AG04449 (cell line): ENCODE results near the gene SBF1.

Experiments
- CTCF ChIA-PET: fragments of 350-600 bp; formaldehyde crosslinking; extraction: SDS; loops from one replicate; lab custom pipeline; 2021; ENCODE audit warnings: antibody characterized with exemption; lab: Yijun Ruan, JAX
- POLR2A ChIA-PET: fragments of 400-600, 350-600 bp; formaldehyde crosslinking; extraction: SDS; loops from one replicate; lab custom pipeline; 2020; ENCODE audit warnings: antibody characterized with exemption, inconsistent platforms; lab: Yijun Ruan, JAX
- DNase-seq: peaks from one replicate; pipeline ENCODE4 v3.0.0-alpha.2; 2010; ENCODE audit warnings: low read depth, low spot score
- H3K4me3 ChIP-seq: 2 replicates; pipeline ENCODE4 v1.5.1; 2011; ENCODE audit warnings: low read depth, mild to moderate bottlenecking, control low read depth, low read length
- TF ChIP-seq, protein P1 (sequence below): IDR thresholded peaks from one replicate; pipeline ENCODE4 v1.5.1; 2011; ENCODE audit warnings: mild to moderate bottlenecking, moderate library complexity, low read length, control low read depth, inconsistent platforms; ENCODE audit not compliant: insufficient read depth; ENCODE audit errors: missing control alignments

The SBF1 gene

DNA sequence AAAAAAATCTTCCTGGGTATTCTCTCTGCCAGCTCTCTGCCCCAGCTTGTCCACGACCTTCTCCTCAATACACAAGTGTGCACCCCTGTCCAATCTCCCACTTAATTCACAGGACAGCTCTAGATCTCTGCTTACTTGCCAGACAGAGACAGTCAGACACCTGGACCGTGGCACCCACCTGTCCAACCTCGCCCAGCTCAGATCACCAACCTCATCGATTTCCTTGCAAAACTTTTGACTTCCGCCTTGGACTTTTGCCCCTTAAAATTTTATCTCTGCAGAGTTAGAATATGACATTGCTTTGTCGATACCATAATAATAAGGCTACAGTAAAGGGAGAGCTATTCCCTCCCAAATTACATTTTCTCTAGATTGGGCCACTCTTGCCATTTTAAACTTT lies 22.3 kb upstream of the SBF1 start:
- no peak overlapping the region for H3K4me3 ChIP-seq
- POLR2A ChIA-PET, result interaction anchor here (0.7 to 1.9 kb wide), 3 partner anchors 9 to 53 kb away, joined by 3 to 5 read pairs (median 3); partner anchors contain the start of gene SCO2
- TF ChIP-seq, protein P1, sequence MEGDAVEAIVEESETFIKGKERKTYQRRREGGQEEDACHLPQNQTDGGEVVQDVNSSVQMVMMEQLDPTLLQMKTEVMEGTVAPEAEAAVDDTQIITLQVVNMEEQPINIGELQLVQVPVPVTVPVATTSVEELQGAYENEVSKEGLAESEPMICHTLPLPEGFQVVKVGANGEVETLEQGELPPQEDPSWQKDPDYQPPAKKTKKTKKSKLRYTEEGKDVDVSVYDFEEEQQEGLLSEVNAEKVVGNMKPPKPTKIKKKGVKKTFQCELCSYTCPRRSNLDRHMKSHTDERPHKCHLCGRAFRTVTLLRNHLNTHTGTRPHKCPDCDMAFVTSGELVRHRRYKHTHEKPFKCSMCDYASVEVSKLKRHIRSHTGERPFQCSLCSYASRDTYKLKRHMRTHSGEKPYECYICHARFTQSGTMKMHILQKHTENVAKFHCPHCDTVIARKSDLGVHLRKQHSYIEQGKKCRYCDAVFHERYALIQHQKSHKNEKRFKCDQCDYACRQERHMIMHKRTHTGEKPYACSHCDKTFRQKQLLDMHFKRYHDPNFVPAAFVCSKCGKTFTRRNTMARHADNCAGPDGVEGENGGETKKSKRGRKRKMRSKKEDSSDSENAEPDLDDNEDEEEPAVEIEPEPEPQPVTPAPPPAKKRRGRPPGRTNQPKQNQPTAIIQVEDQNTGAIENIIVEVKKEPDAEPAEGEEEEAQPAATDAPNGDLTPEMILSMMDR, result no peak
- DNase-seq, result no peak
- CTCF ChIA-PET, result interaction anchor here (1.0 to 3.1 kb wide), 16 partner anchors 9 to 256 kb away, joined by 3 to 24 read pairs (median 4); partner anchors contain the start of genes LMF2, MIOX, NCAPH2 and SYCE3

DNA sequence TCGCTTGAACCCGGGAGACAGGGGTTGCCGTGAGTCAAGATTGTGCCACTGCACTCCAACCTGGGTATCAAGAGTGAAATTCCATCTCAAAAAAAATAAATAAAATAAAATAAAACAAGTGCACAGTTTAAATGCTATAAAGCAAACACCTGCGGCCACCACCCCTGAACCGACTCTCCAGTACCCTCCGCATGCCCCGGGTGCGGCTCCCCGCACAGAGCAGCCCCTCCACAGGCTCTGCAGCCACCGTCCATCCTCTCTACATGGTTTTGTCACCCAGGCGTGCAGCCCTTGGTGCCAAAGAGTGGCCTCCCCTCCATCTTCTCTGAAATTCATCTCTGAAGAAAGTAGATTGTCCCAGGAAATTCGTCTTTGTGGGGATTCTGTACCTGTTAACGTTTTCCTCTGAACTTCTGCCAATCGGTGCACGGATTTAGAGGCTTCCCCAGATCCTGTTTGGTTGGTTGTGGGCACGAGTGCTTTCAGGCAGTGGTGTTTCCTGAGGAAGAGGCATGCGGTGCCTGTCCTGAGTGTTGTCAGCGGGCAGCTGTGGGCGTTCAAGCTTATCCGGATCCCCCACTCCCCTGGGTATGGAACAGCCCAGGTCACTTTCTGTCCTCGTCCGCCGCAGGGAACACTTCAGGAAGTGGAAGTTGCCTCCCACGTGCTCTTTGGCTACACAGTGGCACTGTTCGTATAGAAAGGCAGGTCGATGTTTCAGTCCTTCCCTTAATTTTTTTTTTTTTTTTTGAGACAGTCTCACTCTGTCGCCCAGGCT lies 15.9 kb upstream of the SBF1 start:
- no peak overlapping the region for H3K4me3 ChIP-seq
- TF ChIP-seq, protein P1, result no peak
- ChIA-PET POLR2A (no interaction called here), CTCF (interaction anchor here (1.6 kb wide), 1 partner anchor 8 kb away, joined by 10 read pairs; no protein-coding TSS in a partner anchor)
- no peak for DNase-seq

DNA sequence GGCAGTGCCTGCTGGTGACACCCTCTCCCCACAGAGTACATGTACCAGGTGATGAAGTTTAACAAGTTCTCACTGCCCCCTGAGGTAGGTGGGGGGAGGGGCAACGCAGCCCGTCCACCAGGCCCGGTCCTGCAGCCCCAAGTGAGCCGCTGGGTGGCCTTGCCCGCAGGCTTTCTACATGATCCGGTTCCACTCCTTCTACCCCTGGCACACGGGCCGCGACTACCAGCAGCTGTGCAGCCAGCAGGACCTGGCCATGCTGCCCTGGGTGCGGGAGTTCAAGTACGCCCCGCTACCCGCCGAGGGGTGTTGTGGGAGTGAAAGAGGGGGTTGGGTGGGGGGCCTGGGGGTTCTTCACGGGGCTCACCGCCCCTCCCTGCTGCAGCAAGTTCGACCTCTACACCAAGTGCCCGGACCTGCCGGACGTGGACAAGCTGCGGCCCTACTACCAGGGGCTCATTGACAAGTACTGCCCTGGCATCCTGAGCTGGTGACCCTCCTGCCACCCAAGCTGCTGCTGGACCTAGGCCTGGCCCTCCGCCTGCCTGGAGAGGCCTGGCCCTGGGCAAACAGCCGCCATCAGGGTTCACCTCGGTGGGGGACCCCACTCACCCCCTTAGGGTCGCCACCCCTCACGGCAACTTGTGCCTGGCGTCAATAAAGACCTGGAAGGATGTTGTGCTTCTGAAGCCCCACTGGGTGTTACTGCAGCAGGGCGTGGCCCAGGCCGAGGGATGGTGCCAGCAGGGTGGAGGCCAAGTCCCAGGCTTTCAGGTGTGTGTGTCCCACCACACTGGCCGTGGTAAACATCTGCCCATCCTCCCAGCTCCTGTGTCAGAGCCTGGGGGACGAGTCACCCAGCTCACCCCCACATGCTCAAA lies 14.8 kb upstream of the SBF1 start:
- POLR2A ChIA-PET, result no interaction called here
- no peak overlapping the region for H3K4me3 ChIP-seq
- CTCF ChIA-PET, result interaction anchor here (1.6 kb wide), 1 partner anchor 9 kb away, joined by 10 read pairs; no protein-coding TSS in a partner anchor
- DNase-seq, result no peak
- TF ChIP-seq, protein P1, result no peak

DNA sequence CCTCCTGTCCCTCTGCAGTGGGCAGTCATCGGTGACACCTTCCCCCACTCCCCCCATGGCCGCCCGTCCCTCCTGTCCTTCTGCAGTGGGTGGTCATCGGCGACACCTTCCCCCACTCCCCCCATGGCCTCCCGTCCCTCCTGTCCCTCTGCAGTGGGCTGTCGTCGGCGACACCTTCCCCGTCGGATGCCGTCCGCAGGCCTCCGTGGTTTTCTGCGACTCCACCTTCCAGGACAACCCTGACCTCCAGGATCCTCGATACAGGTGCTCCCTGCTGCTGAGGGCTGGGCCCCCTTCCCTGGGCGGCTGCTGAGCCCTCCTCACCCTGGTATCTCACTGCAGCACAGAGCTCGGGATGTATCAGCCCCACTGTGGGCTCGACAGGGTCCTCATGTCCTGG lies 14.1 kb upstream of the SBF1 start:
- ChIA-PET POLR2A (no interaction called here), CTCF (interaction anchor here (1.6 kb wide), 1 partner anchor 10 kb away, joined by 10 read pairs; no protein-coding TSS in a partner anchor)
- H3K4me3 ChIP-seq, result no peak overlapping the region
- TF ChIP-seq, protein P1, result no peak
- no peak for DNase-seq

DNA sequence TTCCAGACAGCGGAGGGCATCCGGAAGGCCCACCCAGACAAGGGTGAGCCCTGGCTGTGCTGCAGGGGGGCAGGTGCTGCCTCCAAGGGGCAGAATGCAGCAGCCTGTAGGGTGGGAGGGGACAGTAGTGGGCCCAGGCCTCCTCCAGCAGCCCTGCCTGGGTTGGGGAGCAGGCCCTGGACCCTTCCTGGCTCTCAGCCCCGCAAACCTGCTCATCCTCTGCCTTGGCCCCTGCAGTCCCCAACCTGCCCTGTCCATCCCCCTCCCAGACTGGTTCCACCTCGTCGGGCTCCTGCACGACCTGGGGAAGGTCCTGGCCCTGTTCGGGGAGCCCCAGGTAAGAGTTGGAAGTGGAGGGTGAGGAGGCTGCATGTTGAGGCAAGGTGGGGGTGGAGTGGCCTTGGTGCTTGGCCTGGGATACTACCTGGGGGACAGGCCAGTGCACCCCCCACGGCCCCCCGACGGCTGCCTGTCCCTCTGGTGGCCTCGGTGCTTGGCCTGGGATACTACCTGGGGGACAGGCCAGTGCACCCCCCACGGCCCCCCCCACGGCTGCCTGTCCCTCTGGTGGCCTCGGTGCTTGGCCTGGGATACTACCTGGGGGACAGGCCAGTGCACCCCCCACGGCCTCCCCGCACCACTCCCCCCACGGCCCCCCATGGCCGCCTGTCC lies 13.3 kb upstream of the SBF1 start:
- H3K4me3 ChIP-seq, result no peak overlapping the region
- POLR2A ChIA-PET, result no interaction called here
- DNase-seq, result no peak
- TF ChIP-seq, protein P1, result no peak
- CTCF ChIA-PET, result no interaction called here
